CD4-positive, CD25-positive, alpha-beta regulatory T cell (primary cell): ENCODE data around the gene FSD2. TPM values are rescaled to one million over a fixed set of nuclear protein-coding genes. Genes with fewer than 3 reads are reported as not detected.
"Not testable (repeated sequence)": the region's sequence is repeated elsewhere in the genome, so short reads cannot be mapped to it uniquely, and the experiment has no call there.

Experiments used
- ATAC-seq, 2 donors: fragments of 150-1000 bp; cut with Tn5 transposase; one replicate each; pipeline ENCODE4 v1.10.0; 2021; ENCODE audit warnings: low read depth in 2 of 2, moderate number of reproducible peaks in 2 of 2, moderate library complexity in 1 of 2
- DNase-seq, 3 donors: peaks; one replicate each; pipeline versions ENCODE4 v3.0.0 to v3.0.0-alpha.2; 2012 to 2022; ENCODE audit warnings: mixed read lengths in 1 of 3
- H3K27ac ChIP-seq: one replicate; pipeline ENCODE4 v1.7.0; 2013; ENCODE audit warnings: mild to moderate bottlenecking, low read length; ENCODE audit not compliant: insufficient read depth, poor library complexity, severe bottlenecking
- H3K27me3 ChIP-seq: one replicate; pipeline ENCODE4 v1.7.0; 2013; ENCODE audit warnings: low read length; ENCODE audit not compliant: control insufficient read depth, insufficient read depth
- H3K36me3 ChIP-seq: one replicate; pipeline ENCODE4 v1.7.0; 2013; ENCODE audit warnings: mild to moderate bottlenecking, low read length, moderate library complexity; ENCODE audit not compliant: control insufficient read depth, insufficient read depth
- H3K4me1 ChIP-seq: 2 replicates; pipeline ENCODE4 v1.7.0; 2013; ENCODE audit warnings: mild to moderate bottlenecking, low read length; ENCODE audit not compliant: insufficient read depth, control insufficient read depth, poor library complexity, severe bottlenecking
- H3K4me3 ChIP-seq: one replicate; pipeline ENCODE4 v1.7.0; 2013; ENCODE audit warnings: low read depth, mild to moderate bottlenecking, low read length, moderate library complexity
- H3K9me3 ChIP-seq, 2 experiments: 1 replicate in 1 of 2; 2 replicates in 1 of 2; pipeline ENCODE4 v1.7.0; 2013; ENCODE audit warnings: low read length in 2 of 2, mild to moderate bottlenecking in 1 of 2, moderate library complexity in 1 of 2; ENCODE audit not compliant: control insufficient read depth in 2 of 2
- H3K27ac Mint-ChIP-seq, 3 donors: one replicate each; pipeline ENCODE4 v1.8.0; 2020 to 2022; ENCODE audit warnings: mild to moderate bottlenecking in 3 of 3, mixed read lengths in 3 of 3, moderate library complexity in 2 of 3
- H3K27me3 Mint-ChIP-seq: one replicate; pipeline ENCODE4 v1.8.0; 2022; ENCODE audit warnings: mild to moderate bottlenecking, mixed read lengths
- H3K36me3 Mint-ChIP-seq: one replicate; pipeline ENCODE4 v1.8.0; 2020; ENCODE audit warnings: mixed read lengths
- H3K4me1 Mint-ChIP-seq, 4 donors: one replicate each; pipeline ENCODE4 v1.8.0; 2020 to 2022; ENCODE audit warnings: mixed read lengths in 4 of 4, mild to moderate bottlenecking in 1 of 4
- H3K4me3 Mint-ChIP-seq, 4 donors: one replicate each; pipeline ENCODE4 v1.8.0; 2020 to 2022; ENCODE audit warnings: mild to moderate bottlenecking in 4 of 4, mixed read lengths in 4 of 4, moderate library complexity in 3 of 4
- H3K9me3 Mint-ChIP-seq, 7 donors: one replicate each; pipeline ENCODE4 v1.8.0; 2020 to 2022; ENCODE audit warnings: mixed read lengths in 7 of 7, mild to moderate bottlenecking in 3 of 7, moderate library complexity in 2 of 7
- polyA plus RNA-seq, 4 donors: library from polyadenylated mRNA; unstranded; fragments of 300-500 nt; fragmentation: Illumina TruSeq; gene quantifications; one replicate each; pipeline ENCODE4 v1.2.3, GENCODE V29; 2021
- total RNA-seq: library from RNA; stranded (reverse); gene quantifications from one replicate; pipeline ENCODE4 v1.2.3, GENCODE V29; 2022

FSD2 gene
- total and polyA plus RNA-seq, 5 donors from 2014 or later = 0.06 to 0.09 TPM; not detected in 3

DNA sequence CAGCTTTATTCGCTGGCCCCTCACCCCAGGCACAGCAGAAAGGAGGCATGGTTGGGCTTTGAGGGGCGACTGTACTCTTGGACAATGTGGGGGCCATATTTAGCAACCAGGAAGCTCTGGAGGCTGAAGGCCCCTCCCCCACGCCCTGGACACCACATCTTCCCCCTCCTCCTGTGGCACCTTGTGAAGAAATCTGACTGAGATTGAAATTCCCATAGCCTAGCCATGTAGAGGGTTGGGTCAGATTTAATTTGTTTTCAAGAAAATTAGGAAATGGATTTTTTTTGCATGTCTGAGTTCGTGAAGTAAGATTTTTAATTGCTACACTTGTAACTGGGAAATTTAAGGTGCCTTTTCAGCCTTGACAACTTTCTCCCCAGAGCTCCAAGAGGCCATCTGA lies 24.5 kb downstream of the FSD2 start:
- H3K4me1 Mint-ChIP-seq = no peaks in the 10 kb centered on the region

DNA sequence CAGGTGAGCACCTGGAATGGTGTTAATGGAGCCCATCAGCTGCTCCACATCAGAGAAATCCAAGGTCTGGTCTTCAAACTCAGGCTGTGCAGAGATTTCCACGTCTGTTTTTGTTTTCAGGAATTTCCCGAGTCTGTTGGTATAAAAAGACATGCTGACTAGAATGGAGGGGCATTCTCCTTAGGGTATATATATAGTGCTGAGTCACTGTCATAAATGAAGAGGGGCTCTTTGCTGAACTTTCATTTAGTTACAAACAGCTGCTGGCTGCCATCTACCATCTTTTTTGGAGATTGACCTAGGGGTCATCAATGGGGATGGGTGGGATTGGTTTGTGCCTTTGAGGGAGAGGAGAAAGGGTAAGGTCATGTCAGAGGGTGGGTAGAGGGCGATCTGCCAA lies 27.1 kb downstream of the FSD2 start:
- Histone ChIP-seq H3K27me3 (no peaks in the 10 kb centered on the region), H3K36me3 (no peaks in the 10 kb centered on the region), H3K27ac (no peak overlapping the region), H3K4me3 (no peak overlapping the region), H3K4me1 (no peaks in the 10 kb centered on the region), H3K9me3 (no peaks in the 10 kb centered on the region)
- Mint-ChIP-seq H3K36me3 (no peaks in the 10 kb centered on the region), H3K9me3 (peaks cover 0 to 2% (median 0%) of the 10 kb centered on the region in 7 donors), H3K27ac (peak overlapping the region in 1 of 3 donors; percentile 17), H3K4me1 (no peaks in the 10 kb centered on the region), H3K27me3 (peaks cover 17% of the 10 kb centered on the region), H3K4me3 (no peak overlapping the region)
- ATAC-seq (no peak), DNase-seq (no peak)

More for the DNA sequence above, 24.5 kb downstream of the FSD2 start:
- no peaks in the 10 kb centered on the region for H3K27me3 ChIP-seq
- Mint-ChIP-seq H3K27ac (no peak overlapping the region), H3K36me3 (no peaks in the 10 kb centered on the region), H3K27me3 (peaks cover 19% of the 10 kb centered on the region), H3K4me3 (no peak overlapping the region), H3K9me3 (peaks cover 0 to 2% (median 0%) of the 10 kb centered on the region in 7 donors)
- H3K36me3 ChIP-seq = no peaks in the 10 kb centered on the region
- ATAC-seq = no peak
- H3K9me3 ChIP-seq = no peaks in the 10 kb centered on the region
- H3K27ac ChIP-seq = no peak overlapping the region
- H3K4me3 ChIP-seq = no peak overlapping the region
- no peak for DNase-seq
- H3K4me1 ChIP-seq = no peaks in the 10 kb centered on the region

DNA sequence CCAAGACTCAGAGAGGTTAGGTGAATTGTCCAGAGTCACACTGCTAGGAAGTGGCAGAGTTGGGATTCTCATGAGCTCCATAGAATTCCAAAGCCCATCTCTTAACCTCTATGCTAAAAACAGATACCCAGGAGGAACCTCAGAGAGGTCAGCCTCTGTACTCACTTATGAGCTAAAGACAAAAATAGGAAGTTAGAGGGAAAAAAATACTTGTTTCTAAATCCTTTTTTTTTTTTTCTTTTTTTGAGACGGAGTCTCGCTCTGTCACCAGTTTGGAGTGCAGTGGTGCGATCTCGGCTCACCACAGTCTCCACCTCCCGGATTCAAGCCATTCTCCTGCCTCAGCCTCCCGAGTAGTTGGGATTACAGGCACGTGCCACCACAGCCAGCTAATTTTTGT lies 31.4 kb downstream of the FSD2 start:
- Mint-ChIP-seq H3K9me3 (peaks cover 0 to 2% (median 0%) of the 10 kb centered on the region in 7 donors), H3K27ac (no peak overlapping the region), H3K4me3 (no peak overlapping the region), H3K36me3 (peaks cover 2% of the 10 kb centered on the region), H3K4me1 (no peaks in the 10 kb centered on the region), H3K27me3 (peaks cover 9% of the 10 kb centered on the region)
- Histone ChIP-seq H3K27me3 (no peaks in the 10 kb centered on the region), H3K4me1 (no peaks in the 10 kb centered on the region), H3K4me3 (no peak overlapping the region), H3K36me3 (no peaks in the 10 kb centered on the region), H3K9me3 (no peaks in the 10 kb centered on the region), H3K27ac (no peak overlapping the region)
- no peak for DNase-seq
- ATAC-seq = no peak

DNA sequence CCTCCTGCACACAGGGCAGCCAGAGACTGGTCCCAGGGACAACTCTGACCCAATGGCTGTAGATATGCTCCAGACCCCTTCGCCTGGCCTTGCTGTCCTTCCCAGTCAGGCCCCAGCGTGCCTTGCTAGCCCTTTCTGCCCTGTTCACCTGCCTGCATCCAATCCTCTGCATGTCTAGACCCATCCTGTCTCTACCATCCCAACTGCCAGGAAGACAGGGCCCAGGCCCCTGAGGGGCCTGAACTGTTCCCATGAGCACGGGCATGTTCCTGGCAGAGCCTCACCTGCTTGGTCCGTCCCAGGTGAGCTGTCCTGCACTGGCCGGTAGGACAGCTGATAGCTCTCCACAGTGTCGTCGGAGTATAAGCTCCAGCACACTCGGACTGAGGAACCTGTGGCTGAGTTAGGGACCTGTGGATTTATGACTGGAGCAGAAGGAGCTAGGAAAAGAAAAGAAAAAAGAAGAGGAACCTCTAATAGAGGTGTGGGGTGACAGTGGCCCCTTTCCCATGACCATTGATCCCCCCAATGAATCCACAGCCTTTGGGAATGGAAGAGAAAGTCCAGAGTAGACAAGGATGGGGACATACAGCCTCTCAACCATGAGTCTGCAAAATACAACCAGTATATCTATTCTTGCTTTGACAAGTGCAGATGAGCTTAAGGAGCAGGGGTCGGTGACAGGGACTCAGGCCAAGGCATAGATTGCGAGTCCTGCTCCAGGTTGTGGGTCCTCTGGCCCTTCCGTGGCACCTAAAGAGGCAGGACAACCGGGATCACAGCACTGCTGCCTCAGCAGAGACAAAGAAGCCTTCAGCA lies 33.9 kb downstream of the FSD2 start:
- Histone ChIP-seq H3K36me3 (no peaks in the 10 kb centered on the region), H3K27me3 (no peaks in the 10 kb centered on the region), H3K4me3 (no peak overlapping the region), H3K4me1 (no peaks in the 10 kb centered on the region), H3K9me3 (no peaks in the 10 kb centered on the region), H3K27ac (no peak overlapping the region)
- Mint-ChIP-seq H3K9me3 (peaks cover 0 to 2% (median 0%) of the 10 kb centered on the region in 7 donors), H3K27ac (peak overlapping the region in 1 of 3 donors; percentile 22), H3K4me3 (no peak overlapping the region), H3K4me1 (peaks cover 0 to 2% (median 0%) of the 10 kb centered on the region in 4 donors), H3K36me3 (peaks cover 18% of the 10 kb centered on the region), H3K27me3 (peaks cover 7% of the 10 kb centered on the region)
- ATAC-seq (no peak), DNase-seq (no peak)

DNA sequence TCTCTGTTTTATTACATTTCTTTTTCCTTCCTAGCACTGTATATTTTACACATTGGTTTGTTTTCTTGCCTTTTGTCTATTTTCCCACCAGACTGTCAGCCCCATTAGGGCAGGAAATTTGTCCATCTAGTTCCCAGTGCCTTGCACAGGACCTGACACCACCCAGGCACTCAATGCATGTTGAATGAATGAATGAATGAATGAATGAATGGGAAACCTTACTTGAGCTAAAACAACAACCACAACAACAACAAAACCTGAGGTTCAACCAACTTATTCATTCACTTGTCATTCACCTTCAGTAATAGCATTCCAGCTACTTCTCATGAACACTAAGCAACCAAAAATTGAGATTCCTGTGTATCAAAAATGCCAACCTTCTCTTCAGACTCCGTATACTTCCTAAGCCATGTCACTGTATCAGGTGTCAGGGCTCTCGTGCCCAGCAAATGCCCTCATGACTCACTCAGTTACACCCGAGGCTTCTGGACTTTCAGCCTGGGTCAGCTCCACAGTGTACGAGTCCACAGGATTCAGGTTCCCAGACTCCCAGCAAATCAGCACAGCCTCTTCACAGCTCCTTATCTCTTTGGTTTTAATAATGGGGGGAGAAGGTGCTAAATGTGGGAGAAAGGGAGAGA lies 37.3 kb downstream of the FSD2 start:
- H3K36me3 ChIP-seq = peaks cover 5% of the 10 kb centered on the region
- no peaks in the 10 kb centered on the region for H3K9me3 ChIP-seq
- peaks cover 28% of the 10 kb centered on the region for H3K36me3 Mint-ChIP-seq
- no peak overlapping the region for H3K4me3 ChIP-seq
- no peak for DNase-seq
- no peak for ATAC-seq
- peak overlapping the region in 1 of 4 donors; percentile 12 for H3K4me3 Mint-ChIP-seq
- no peaks in the 10 kb centered on the region for H3K27me3 ChIP-seq
- H3K4me1 Mint-ChIP-seq = peaks cover 0 to 7% (median 3%) of the 10 kb centered on the region in 4 donors
- H3K9me3 Mint-ChIP-seq = peaks cover 0 to 2% (median 0%) of the 10 kb centered on the region in 7 donors
- no peak overlapping the region for H3K27ac ChIP-seq
- no peak overlapping the region for H3K27ac Mint-ChIP-seq
- no peaks in the 10 kb centered on the region for H3K27me3 Mint-ChIP-seq
- H3K4me1 ChIP-seq = no peaks in the 10 kb centered on the region

DNA sequence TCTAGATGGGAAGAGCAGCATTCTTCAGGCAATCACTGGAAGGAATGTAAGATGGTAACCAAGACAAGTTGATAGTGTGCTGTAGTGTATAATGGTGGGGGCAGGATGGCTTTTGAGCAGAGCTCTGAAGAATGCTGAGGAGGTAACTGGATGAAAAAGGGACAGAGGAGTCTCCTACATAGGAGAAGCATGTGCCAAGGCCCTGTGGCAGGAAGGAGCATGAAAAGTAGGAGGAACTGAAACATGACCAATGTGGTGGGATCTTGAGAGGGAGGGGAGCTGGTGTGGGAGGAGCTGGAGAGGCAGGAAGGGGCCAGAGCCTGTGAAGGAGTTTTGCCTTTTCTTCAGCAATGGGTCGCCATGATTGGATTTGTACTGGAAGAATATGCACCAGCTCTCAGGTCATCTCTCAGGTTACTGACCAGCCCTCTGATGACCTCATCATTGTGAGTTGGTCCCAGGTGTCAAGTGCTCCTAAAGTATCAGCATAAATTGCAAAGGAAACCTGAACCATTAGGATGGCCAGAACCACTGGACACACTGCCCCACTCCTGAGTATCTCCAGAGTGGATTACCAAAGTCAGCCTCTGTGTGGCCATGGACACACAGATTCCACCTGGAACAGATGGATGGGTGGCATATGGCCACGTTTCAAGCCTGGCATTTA lies 38.6 kb downstream of the FSD2 start:
- Histone ChIP-seq H3K36me3 (peaks cover 9% of the 10 kb centered on the region), H3K27me3 (no peaks in the 10 kb centered on the region), H3K27ac (no peak overlapping the region), H3K4me1 (no peaks in the 10 kb centered on the region), H3K4me3 (no peak overlapping the region), H3K9me3 (no peaks in the 10 kb centered on the region)
- Mint-ChIP-seq H3K4me3 (no peak overlapping the region), H3K27ac (no peak overlapping the region), H3K27me3 (no peaks in the 10 kb centered on the region), H3K36me3 (peaks cover 36% of the 10 kb centered on the region), H3K4me1 (peaks cover 0 to 10% (median 4%) of the 10 kb centered on the region in 4 donors), H3K9me3 (peaks cover 0 to 2% (median 0%) of the 10 kb centered on the region in 7 donors)
- ATAC-seq (no peak), DNase-seq (no peak)

DNA sequence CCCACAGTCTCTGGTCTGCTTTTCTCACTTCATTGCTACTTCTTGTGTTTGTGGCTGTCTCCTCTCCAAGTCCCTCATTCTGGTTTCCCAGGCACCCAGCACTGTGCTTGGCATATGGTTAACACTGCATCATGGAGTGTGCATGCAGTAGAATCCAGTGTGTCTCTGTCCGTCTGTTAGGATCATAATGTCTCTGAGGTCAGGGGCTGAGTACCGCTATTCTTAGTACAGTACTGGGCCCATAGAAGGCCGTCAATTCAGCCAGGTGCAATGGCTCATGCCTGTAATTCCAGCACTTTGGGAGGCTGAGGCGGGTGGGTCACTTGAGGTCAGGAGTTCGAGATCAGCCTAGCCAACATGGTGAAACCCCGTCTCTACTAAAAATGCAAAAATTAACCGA lies 39.7 kb downstream of the FSD2 start:
- H3K4me3 Mint-ChIP-seq, H3K9me3 Mint-ChIP-seq, H3K27ac Mint-ChIP-seq, H3K4me1 ChIP-seq, H3K27ac ChIP-seq, DNase-seq, ATAC-seq, H3K27me3 ChIP-seq, H3K27me3 Mint-ChIP-seq, H3K9me3 ChIP-seq, H3K4me3 ChIP-seq: not testable (repeated sequence)
- Mint-ChIP-seq H3K4me1 (peaks cover 0 to 10% (median 4%) of the 10 kb centered on the region in 4 donors), H3K36me3 (peaks cover 38% of the 10 kb centered on the region)
- peaks cover 12% of the 10 kb centered on the region for H3K36me3 ChIP-seq
